Erythroblast (primary cell): Measurements from ENCODE around the gene COL6A2.

Experiments used
- GATA1 ChIP-seq: IDR thresholded peaks from 2 replicates; pipeline ENCODE4 v1.6.1; 2011; ENCODE audit warnings: low read depth, mild to moderate bottlenecking, control low read depth, low read length, moderate library complexity
- POLR2A ChIP-seq: IDR thresholded peaks from 2 replicates; pipeline ENCODE4 v1.6.1; 2011; ENCODE audit warnings: mild to moderate bottlenecking, low read length

- TF ChIP-seq POLR2A (no peak), GATA1 (no peak)
Observed at GRCh38 chr21:46081022-46081861, 16.7 kb upstream of the COL6A2 start.
